Breast epithelium (tissue), 3 donors: Measurements from ENCODE around the gene TMEM30B.

ENCODE experiments used
- POLR2A ChIP-seq: fragments of 450-650 bp; IDR thresholded peaks from one replicate; pipeline ENCODE4 v1.6.1; 2016; ENCODE audit warnings: antibody characterized with exemption, mild to moderate bottlenecking, moderate library complexity
- TF ChIP-seq, protein P1 (sequence below), 3 donors: fragments of 450-650 bp; IDR thresholded peaks; one replicate each; pipeline ENCODE4 v1.5.1; 2016 to 2017; ENCODE audit warnings: antibody characterized with exemption in 3 of 3, mild to moderate bottlenecking in 3 of 3, moderate library complexity in 3 of 3

DNA sequence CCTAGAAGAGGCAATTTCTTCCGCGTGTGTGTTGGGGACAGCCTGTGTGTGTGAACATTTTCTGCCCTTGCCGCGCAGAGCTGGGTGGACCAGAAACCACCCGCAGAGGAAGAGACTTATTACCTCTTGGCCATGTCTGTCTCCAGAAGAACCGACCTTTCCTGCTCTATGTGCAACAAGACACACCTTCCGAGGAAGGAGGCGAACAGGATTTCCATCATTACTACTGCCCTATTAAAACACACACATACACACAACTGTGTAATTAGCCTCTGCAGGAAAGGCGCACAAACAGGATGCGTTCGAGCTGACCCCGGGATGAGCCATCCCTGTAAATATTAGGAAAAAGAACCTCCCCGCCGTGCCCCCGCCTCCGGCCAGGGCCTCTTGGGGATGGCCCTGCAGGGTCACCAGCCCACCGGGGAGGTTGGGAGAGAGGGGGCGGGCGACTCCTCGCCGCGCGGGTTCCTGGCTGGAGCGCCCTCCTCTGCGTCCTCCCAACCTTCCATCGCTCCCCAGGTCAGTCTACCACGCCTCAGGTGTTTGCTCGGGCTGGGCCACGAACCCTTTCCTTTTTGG, 39.8 kb upstream of the TMEM30B start:
- TF ChIP-seq, protein P1, sequence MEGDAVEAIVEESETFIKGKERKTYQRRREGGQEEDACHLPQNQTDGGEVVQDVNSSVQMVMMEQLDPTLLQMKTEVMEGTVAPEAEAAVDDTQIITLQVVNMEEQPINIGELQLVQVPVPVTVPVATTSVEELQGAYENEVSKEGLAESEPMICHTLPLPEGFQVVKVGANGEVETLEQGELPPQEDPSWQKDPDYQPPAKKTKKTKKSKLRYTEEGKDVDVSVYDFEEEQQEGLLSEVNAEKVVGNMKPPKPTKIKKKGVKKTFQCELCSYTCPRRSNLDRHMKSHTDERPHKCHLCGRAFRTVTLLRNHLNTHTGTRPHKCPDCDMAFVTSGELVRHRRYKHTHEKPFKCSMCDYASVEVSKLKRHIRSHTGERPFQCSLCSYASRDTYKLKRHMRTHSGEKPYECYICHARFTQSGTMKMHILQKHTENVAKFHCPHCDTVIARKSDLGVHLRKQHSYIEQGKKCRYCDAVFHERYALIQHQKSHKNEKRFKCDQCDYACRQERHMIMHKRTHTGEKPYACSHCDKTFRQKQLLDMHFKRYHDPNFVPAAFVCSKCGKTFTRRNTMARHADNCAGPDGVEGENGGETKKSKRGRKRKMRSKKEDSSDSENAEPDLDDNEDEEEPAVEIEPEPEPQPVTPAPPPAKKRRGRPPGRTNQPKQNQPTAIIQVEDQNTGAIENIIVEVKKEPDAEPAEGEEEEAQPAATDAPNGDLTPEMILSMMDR (IDR thresholded peaks at IDR 0.05), result no peak
- no peak for TF ChIP-seq POLR2A
